Right lobe of liver (tissue), 4 donors: Measurements from ENCODE around the gene FBRSL1.

Experiments
- POLR2A ChIP-seq: fragments of 450-650 bp; IDR thresholded peaks from one replicate; pipeline ENCODE4 v1.6.1; 2017; ENCODE audit warnings: antibody characterized with exemption, mild to moderate bottlenecking
- TF ChIP-seq, protein P1 (sequence below), 4 donors: fragments of 200-600 bp in 3 of 4; fragments of 450-650 bp in 1 of 4; IDR thresholded peaks; one replicate each; pipeline versions ENCODE4 v1.5.1 to v1.8.0; 2016 to 2022; ENCODE audit warnings: antibody characterized with exemption in 4 of 4, mild to moderate bottlenecking in 2 of 4
- donor health status: DM: no; HTN: no; CAD: no.
- donor health status: DM: no; HTN: no; CAD: no.
- donor health status: DM: no; HTN: yes; CAD: no.

DNA sequence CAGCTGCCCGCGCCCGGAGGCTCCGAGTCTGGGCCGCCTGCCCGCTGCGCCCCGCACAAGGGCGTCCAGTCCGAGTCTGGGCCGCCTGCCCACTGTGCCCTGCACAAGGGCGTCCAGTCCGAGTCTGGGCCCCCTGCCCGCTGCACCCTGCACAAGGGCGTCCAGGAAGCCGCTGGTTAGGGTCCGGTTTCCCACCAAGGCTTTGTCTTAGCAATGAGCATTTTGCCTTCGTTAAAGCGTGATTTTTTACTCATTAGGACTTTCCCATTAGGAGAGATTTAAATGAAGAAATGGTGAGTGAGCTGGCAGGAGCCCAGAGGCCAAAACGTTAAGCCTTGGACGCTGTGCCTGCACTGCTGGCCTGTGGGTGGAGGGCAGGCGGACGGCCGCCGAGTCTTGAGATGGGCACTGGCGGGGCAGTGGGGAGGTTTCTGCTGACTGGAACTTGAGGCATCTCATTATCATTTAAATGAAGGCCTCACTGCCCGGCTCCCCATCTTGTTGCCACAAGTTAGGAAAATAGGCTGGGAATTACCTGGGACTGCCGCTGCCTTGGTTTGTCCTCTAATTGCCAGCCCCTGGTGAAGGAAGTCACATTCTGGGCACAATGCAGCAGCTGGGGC lies 36.0 kb downstream of the FBRSL1 start:
- TF ChIP-seq, protein P1, sequence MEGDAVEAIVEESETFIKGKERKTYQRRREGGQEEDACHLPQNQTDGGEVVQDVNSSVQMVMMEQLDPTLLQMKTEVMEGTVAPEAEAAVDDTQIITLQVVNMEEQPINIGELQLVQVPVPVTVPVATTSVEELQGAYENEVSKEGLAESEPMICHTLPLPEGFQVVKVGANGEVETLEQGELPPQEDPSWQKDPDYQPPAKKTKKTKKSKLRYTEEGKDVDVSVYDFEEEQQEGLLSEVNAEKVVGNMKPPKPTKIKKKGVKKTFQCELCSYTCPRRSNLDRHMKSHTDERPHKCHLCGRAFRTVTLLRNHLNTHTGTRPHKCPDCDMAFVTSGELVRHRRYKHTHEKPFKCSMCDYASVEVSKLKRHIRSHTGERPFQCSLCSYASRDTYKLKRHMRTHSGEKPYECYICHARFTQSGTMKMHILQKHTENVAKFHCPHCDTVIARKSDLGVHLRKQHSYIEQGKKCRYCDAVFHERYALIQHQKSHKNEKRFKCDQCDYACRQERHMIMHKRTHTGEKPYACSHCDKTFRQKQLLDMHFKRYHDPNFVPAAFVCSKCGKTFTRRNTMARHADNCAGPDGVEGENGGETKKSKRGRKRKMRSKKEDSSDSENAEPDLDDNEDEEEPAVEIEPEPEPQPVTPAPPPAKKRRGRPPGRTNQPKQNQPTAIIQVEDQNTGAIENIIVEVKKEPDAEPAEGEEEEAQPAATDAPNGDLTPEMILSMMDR (IDR thresholded peaks at IDR 0.05): no peak
- TF ChIP-seq POLR2A: no peak
